ENCODE data around the gene TLR3. TPM values are rescaled to one million over a fixed set of nuclear protein-coding genes. Genes with fewer than 3 reads are reported as not detected.

The TLR3 gene
- total RNA-seq, 6 experiments from 2014 or later = 6.8 to 14.9 (median 9.2) TPM

GRCh38 chr4:186078981-186079638 is 10.2 kb downstream of the TLR3 start:
- 71% methylated on average over 7 of the region's 11 CpGs for WGBS (ENCODE audit: insufficient coverage, low coverage, low lambda C conversion rate, missing lambda C conversion rate)
- TF ChIP-seq POLR2A (IDR thresholded peaks at IDR 0.05) (no peak), CTCF (IDR thresholded peaks at IDR 0.05) (no peak)
- Histone ChIP-seq H3K9me3 (no peaks in the 10 kb centered on the region), H3K4me3 (no peak overlapping the region), H3K27me3 (no peaks in the 10 kb centered on the region), H3K4me1 (no peaks in the 10 kb centered on the region), H3K27ac (no peak overlapping the region), H3K36me3 (peaks cover 0 to 13% (median 0%) of the 10 kb centered on the region in 4 donors)
- ATAC-seq (no peak), DNase-seq (no peak)
- intact Hi-C loops (cut with DNase I) = loop anchor here in 1 of 2 donors (10.0 kb wide), 1 partner anchor 56 kb away; no protein-coding TSS in a partner anchor

DNA sequence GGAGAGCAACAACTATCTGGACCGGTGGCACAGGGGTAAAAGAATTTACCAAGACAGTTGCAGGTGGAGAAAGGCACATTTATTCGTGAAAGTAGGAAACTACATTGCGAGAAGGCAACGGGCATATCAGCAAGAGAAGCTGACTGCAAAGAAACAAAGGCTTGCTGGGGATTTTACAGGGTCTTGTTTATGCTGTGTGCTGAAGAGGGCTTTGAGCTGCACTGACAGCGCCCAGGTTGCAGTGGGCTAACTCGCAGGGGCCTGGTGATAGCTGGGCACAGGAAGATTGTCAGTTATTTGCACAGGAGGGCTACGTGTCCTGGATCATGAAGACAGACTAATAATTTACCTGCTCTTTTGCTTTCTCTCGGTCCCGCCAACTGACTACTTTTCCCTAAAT is 10.7 kb downstream of the TLR3 start:
- H3K4me1 ChIP-seq = no peaks in the 10 kb centered on the region
- H3K27me3 ChIP-seq = no peaks in the 10 kb centered on the region
- no peaks in the 10 kb centered on the region for H3K9me3 ChIP-seq
- no peak for ATAC-seq
- H3K27ac ChIP-seq = no peak overlapping the region
- 75% methylated on average over 7 of the region's 9 CpGs for WGBS (ENCODE audit: insufficient coverage, low coverage, low lambda C conversion rate, missing lambda C conversion rate)
- intact Hi-C loops (cut with DNase I) = loop anchor here in 1 of 2 donors (10.0 kb wide), 1 partner anchor 55 kb away; no protein-coding TSS in a partner anchor
- DNase-seq = no peak
- no peak overlapping the region for H3K4me3 ChIP-seq
- no peak for TF ChIP-seq CTCF (IDR thresholded peaks at IDR 0.05)
- peaks cover 0 to 13% (median 0%) of the 10 kb centered on the region in 4 donors for H3K36me3 ChIP-seq

DNA sequence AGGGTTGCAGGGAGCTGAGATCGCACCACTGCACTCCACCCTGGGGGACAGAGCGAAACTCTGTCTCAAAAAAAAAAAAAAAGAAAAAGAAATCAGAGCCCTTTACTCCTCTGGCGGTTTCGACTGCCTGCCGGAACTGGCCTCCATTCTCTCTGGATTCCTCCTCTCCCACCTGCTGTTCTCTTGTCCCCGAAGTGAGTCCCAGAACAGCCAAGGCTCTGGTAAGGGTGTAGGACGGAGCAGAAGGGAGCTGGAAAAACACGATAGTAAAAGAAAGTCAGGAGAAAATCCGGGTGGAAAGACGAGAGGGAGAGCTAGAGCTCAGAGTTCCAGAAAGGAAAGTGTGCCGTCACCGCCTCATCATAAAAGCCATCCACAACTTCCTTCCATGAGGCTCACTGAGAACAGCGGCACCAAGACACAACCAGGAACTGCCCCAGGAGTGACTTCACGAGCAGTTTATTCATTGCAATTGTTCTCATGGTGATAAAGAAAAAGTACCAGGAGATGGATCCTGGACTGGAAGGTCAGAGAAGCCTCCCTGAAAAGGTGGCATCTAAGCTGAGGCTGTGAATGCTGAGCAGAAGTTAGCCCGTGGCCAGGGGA is 12.3 kb downstream of the TLR3 start:
- DNase-seq (no peak), ATAC-seq (peak in 1 of 4 donors; percentile 25)
- no peak for TF ChIP-seq CTCF (IDR thresholded peaks at IDR 0.05)
- TF ChIP-seq POLR2A (IDR thresholded peaks at IDR 0.05) = no peak
- WGBS (ENCODE audit: insufficient coverage, low coverage, low lambda C conversion rate, missing lambda C conversion rate) = 81% methylated on average over 9 of the region's 15 CpGs
- Histone ChIP-seq H3K27me3 (no peaks in the 10 kb centered on the region), H3K36me3 (peaks cover 0 to 13% (median 0%) of the 10 kb centered on the region in 4 donors), H3K4me3 (no peak overlapping the region), H3K4me1 (no peaks in the 10 kb centered on the region), H3K9me3 (no peaks in the 10 kb centered on the region), H3K27ac (no peak overlapping the region)
- intact Hi-C loops (cut with DNase I) = no loop called here

DNA sequence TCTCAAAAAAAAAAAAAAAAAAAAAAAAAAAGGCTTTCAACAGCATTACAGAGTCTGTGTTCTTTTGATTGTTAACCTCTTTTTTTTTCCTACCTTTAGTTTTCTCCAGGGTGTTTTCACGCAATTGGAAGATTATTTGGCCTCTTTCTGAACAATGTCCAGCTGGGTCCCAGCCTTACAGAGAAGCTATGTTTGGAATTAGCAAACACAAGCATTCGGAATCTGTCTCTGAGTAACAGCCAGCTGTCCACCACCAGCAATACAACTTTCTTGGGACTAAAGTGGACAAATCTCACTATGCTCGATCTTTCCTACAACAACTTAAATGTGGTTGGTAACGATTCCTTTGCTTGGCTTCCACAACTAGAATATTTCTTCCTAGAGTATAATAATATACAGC is 13.3 kb downstream of the TLR3 start:
- Histone ChIP-seq H3K27me3 (no peaks in the 10 kb centered on the region), H3K36me3 (peaks cover 0 to 10% (median 0%) of the 10 kb centered on the region in 4 donors), H3K4me1 (no peaks in the 10 kb centered on the region), H3K4me3 (no peak overlapping the region), H3K9me3 (no peaks in the 10 kb centered on the region), H3K27ac (no peak overlapping the region)
- ATAC-seq (no peak), DNase-seq (no peak)
- no peak for TF ChIP-seq POLR2A (IDR thresholded peaks at IDR 0.05)
- TF ChIP-seq CTCF (IDR thresholded peaks at IDR 0.05) = no peak
- 86% methylated on average over 4 of the region's 4 CpGs for WGBS (ENCODE audit: insufficient coverage, low coverage, low lambda C conversion rate, missing lambda C conversion rate)
- intact Hi-C loops (cut with DNase I) = no loop called here
